Measurements from ENCODE around the gene RAB6B.

DNA sequence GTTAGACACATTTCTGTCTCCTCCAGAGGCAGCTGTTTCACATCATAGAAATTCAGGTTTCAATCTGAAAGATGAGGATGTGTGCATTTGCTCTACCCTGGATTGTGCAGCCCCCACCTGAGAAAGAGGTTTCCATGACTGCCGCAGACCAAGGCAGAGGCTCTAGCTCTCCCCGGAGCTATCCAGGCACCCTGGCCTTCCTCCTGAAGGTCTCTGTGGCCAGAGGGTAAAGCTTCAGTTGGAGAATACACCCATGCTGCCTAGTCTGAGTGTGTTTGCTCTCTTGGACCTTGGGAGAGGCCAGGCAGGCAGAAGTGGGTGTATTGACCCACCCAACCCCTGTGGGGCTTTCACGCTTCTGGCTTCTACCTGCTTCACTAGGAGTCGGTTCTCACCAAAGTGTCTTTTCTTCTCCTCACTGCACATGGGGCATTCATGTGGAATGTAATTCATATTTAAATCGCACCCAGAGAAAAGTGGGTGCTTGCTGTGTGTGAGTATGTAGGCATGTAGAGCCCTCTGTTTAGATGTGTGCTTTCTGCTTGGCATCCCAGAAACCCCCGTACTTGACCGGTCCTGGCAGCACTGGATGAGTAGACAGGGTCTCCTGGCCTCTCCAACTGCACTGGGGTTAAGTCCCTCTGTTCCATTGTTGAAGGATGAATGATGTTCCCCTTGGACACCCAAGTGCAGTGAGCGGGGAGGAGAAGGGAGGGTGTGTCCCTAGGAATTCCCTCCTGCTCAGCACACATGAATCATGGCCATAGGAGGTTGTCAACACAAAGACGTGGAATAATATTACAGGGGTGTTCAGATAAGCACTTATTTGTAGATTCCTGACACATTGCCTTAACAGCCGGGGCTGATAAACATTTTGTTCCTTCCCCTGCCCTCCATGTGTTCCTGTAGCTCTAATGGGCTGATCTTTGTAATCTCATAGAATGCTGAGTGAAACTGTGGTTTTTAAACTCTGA lies 20.3 kb upstream of the RAB6B start:
- TF ChIP-seq CTCF (conservative IDR thresholded peaks at IDR 0.05; ENCODE audit: low read depth, low read length) = no peak
- TF ChIP-seq BHLHE40 (IDR thresholded peaks at IDR 0.05; ENCODE audit: low read depth, low read length) = no peak
- TF ChIP-seq CEBPB (IDR thresholded peaks at IDR 0.05; ENCODE audit: low read depth, low read length) = no peak
- no peak for TF ChIP-seq POLR2A (IDR thresholded peaks at IDR 0.05; ENCODE audit: low read depth, low read length)
- no peak for TF ChIP-seq FOS (IDR thresholded peaks at IDR 0.05; ENCODE audit: low read depth, low read length)
- TF ChIP-seq, protein P1, sequence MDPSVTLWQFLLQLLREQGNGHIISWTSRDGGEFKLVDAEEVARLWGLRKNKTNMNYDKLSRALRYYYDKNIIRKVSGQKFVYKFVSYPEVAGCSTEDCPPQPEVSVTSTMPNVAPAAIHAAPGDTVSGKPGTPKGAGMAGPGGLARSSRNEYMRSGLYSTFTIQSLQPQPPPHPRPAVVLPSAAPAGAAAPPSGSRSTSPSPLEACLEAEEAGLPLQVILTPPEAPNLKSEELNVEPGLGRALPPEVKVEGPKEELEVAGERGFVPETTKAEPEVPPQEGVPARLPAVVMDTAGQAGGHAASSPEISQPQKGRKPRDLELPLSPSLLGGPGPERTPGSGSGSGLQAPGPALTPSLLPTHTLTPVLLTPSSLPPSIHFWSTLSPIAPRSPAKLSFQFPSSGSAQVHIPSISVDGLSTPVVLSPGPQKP (IDR thresholded peaks at IDR 0.05; ENCODE audit: borderline replicate concordance, low read depth, low read length) = no peak
- TF ChIP-seq MAFK (IDR thresholded peaks at IDR 0.05; ENCODE audit: low read depth, low read length) = no peak
- TF ChIP-seq MXI1 (IDR thresholded peaks at IDR 0.05; ENCODE audit: borderline replicate concordance, low read depth, low read length) = no peak
- no peak for TF ChIP-seq RAD21 (IDR thresholded peaks at IDR 0.05; ENCODE audit: low read length)
- no peak for TF ChIP-seq MAZ (IDR thresholded peaks at IDR 0.05; ENCODE audit: borderline replicate concordance, low read depth, low read length)
- no peak for TF ChIP-seq NFE2L2 (IDR thresholded peaks at IDR 0.05; ENCODE audit: low read depth, low read length)
- no peak for TF ChIP-seq RCOR1 (IDR thresholded peaks at IDR 0.05; ENCODE audit: insufficient replicate concordance, low read length)
- TF ChIP-seq, protein P2, sequence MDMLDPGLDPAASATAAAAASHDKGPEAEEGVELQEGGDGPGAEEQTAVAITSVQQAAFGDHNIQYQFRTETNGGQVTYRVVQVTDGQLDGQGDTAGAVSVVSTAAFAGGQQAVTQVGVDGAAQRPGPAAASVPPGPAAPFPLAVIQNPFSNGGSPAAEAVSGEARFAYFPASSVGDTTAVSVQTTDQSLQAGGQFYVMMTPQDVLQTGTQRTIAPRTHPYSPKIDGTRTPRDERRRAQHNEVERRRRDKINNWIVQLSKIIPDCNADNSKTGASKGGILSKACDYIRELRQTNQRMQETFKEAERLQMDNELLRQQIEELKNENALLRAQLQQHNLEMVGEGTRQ (IDR thresholded peaks at IDR 0.05; ENCODE audit: low read depth, low read length) = no peak
- TF ChIP-seq SMC3 (IDR thresholded peaks at IDR 0.05; ENCODE audit: low read depth, low read length) = no peak
